ENCODE measurements around the gene CDKN2C.
"Not testable (repeated sequence)": the region's sequence is repeated elsewhere in the genome, so short reads cannot be mapped to it uniquely, and the experiment has no call there.

CDKN2C gene

DNA sequence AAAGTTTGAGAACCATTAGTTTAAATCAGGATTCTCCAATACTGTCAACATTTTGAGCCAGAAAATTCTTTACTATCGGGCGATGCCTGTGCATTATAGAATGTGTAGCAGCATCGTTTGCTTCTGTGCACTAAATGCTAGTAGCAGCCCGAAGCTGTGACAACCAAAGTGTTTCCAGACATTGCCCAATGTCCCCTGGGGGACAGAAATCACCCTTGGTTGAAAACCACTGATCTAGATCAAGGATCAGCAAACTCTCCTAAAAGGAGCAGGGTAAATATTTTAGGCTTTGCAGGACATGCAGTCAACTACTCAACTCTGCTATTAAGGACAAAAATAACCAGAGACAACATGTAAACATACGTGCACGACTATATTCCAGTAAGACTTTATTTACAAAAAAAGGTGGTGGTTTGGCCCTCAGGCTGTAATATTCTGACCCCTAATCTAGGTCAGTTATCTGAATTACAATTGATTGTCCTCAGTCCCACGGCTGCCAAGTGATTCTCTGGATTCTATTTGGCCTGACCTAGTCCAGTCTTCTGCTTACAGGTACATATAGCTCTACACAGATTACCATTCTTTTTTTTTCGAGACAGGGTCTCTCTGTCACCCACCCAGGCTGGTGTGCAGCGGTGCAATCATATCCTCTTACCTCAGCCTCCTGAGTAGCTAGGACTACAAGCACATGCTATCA is 20.6 kb upstream of the CDKN2C start:
- DNase-seq (ENCODE audit: low read depth): no peak
- peak overlapping the region; percentile 23; the same call in 1 of the 2 replicates for H3K4me3 ChIP-seq (ENCODE audit: low read depth, low read length)
- TF ChIP-seq, protein P1, sequence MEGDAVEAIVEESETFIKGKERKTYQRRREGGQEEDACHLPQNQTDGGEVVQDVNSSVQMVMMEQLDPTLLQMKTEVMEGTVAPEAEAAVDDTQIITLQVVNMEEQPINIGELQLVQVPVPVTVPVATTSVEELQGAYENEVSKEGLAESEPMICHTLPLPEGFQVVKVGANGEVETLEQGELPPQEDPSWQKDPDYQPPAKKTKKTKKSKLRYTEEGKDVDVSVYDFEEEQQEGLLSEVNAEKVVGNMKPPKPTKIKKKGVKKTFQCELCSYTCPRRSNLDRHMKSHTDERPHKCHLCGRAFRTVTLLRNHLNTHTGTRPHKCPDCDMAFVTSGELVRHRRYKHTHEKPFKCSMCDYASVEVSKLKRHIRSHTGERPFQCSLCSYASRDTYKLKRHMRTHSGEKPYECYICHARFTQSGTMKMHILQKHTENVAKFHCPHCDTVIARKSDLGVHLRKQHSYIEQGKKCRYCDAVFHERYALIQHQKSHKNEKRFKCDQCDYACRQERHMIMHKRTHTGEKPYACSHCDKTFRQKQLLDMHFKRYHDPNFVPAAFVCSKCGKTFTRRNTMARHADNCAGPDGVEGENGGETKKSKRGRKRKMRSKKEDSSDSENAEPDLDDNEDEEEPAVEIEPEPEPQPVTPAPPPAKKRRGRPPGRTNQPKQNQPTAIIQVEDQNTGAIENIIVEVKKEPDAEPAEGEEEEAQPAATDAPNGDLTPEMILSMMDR (IDR thresholded peaks at IDR 0.05; ENCODE audit: control insufficient read depth, extremely low read depth, insufficient read depth): no peak

DNA sequence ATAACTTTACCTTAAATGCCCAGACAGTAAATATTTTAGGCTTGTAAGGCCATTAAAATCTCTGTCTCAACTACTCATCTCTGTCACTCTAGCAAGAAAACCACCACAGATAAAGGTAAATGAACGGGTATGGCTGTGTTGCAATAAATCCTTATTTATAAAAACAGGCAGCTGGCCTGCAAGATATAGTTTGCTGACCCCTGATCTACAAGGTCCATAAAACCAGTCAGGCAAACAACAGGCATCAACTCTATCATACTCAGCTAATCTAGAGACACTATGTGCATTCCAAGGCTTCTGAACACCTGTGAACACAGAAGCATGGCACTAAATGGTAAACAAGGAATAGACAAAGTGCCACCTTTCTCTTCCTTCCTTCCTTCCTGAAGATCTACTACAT is 19.6 kb upstream of the CDKN2C start:
- DNase-seq (ENCODE audit: low read depth): peak; percentile 96
- peak overlapping the region; percentile 23 for H3K4me3 ChIP-seq (ENCODE audit: low read depth, low read length)
- TF ChIP-seq, protein P1 (IDR thresholded peaks at IDR 0.05; ENCODE audit: control insufficient read depth, extremely low read depth, insufficient read depth): no peak

DNA sequence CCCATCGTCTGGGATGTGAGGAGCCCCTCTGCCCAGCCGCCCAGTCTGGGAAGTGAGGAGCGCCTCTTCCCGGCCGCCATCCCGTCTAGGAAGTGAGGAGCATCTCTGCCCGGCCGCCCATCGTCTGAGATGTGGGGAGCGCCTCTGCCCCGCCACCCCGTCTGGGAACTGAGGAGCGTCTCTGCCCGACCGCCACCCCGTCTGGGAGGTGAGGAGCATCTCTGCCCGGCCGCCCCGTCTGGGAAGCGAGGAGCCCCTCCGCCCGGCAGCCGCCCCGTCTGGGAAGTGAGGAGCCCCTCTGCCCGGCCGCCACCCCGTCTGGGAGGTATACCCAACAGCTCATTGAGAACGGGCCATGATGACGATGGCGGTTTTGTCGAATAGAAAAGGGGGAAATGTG is 17.5 kb upstream of the CDKN2C start:
- not testable (repeated sequence) for DNase-seq (ENCODE audit: low read depth); H3K4me3 ChIP-seq (ENCODE audit: low read depth, low read length)

DNA sequence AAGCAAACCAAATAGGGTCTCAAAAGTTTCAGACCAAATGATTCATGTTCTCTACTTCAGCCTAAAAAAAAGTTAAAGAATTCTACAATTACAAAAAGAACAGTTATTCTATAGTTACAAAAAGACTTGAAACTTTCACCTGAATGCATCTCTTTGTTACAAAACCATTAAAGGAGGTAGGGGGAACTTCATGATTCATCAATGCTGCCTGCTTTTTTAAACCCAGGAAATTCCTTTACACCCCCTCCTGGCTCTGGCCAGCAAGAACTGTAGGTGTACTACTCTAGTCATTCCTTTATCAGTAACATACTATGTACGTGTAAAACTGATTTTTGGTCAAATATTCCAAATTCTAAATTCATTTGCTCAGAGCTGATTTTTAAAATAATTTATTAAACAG is 14.9 kb upstream of the CDKN2C start:
- DNase-seq (ENCODE audit: low read depth): no peak
- TF ChIP-seq, protein P1 (IDR thresholded peaks at IDR 0.05; ENCODE audit: control insufficient read depth, extremely low read depth, insufficient read depth): no peak
- H3K4me3 ChIP-seq (ENCODE audit: low read depth, low read length): no peak overlapping the region

DNA sequence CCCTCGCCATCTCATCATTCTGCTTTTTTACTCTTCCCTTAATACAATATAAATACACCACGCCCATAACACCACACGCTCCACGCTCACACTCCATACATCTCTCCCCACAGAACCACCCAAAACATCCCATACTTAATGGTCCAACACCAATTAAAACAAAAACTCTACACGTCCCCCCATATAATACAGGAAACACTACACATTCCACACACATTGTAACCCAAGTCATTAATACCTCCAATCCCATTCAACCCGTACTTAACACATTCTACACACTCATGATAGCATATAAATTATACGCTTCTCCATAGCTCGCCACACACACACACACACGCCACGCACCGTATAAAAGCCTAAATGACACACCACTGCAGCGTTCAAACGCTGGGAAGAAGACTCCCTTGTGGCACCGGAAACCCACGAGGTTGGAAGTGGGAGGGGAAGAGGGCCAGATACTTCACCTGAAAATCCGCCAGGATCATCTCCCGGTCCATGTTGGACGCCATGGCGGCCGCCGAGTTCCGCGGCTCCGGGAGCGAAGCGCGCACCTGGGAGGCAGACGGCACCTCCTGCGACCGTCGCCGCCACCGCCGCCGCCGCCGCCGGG is 10.6 kb upstream of the CDKN2C start:
- DNase-seq (ENCODE audit: low read depth): peak; percentile 33
- peak overlapping the region; percentile 91 for H3K4me3 ChIP-seq (ENCODE audit: low read depth, low read length)
- TF ChIP-seq, protein P1 (IDR thresholded peaks at IDR 0.05; ENCODE audit: control insufficient read depth, extremely low read depth, insufficient read depth): no peak

DNA sequence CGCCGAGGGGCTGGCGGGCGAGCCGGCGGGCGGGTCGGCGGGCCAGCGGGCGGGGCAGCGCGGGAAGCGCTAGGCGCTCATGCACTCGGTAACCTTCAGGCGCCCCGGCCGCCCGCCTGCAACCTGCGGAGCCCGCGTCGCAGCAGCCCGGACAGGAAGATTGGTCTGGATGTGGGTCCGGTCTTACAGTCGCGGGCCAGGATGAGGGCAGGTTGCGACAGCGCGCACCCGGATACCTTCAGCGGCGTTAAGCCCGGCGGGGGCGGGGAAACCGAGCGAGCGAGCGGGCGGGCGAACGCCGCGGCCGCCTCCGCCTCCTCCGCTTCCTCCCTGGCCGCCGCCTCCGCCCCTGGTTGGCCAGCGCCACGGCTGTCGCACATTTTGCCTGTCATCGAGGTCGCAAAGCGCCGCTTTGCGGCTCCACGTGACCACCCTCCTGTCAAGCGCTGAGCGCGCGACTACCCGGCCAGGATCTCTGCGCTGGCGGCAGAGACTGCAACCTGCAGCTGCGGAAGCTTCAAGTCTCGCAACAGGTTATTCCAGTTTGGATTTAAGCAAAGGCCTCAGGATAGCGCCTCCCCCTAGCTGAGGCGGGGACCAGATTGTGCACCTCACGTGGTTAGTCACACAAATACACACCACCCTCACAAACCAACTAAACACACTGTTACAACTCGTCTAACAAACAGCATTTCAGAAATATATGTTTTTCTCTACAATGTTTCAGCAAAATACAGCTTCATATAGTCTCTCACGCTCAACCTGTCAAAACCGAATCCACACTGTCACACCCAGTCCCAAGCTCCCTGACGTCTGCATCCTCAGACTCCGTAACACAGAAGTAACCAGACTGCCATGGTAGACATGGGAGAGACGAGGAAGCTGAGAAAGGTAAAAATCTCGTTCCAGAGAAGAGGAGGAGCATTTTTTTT is 9.9 kb upstream of the CDKN2C start, which contains the start of gene FAF1:
Gene FAF1, minus strand, starts transcription at position 355 of the 932 bp plus-strand sequence. CDS start 456 bp downstream, outside the sequence.
- DNase-seq (ENCODE audit: low read depth): peak; percentile 100
- TF ChIP-seq, protein P1 (IDR thresholded peaks at IDR 0.05; ENCODE audit: control insufficient read depth, extremely low read depth, insufficient read depth): peak; percentile 27
- peak within 1 kb of the TSS; percentile 91 for H3K4me3 ChIP-seq (ENCODE audit: low read depth, low read length)

DNA sequence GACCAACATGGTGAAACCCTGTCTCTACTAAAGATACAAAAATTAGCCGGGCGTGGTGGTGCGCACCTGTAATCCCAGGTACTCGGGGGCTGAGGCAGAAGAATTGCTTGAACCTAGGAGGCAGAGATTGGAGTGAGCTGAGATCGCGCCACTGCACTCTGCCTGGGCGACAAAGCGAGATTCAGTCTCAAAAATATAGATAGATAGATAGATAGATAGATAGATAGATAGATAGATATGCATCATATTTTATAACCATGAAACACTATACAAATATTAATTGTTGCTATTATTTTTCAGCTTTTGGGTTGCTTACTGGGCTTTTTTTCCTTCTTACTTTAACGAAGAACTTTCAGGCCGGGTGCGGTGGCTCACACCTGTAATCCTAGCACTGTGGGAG is 5.2 kb upstream of the CDKN2C start:
- DNase-seq (ENCODE audit: low read depth): no peak
- TF ChIP-seq, protein P1 (IDR thresholded peaks at IDR 0.05; ENCODE audit: control insufficient read depth, extremely low read depth, insufficient read depth): no peak

More for the DNA sequence above, 5.2 kb upstream of the CDKN2C start:
- no peak overlapping the region for H3K4me3 ChIP-seq (ENCODE audit: low read depth, low read length)
